Fibroblast of skin of back (primary cell): ENCODE results near the gene EPHA10.

ENCODE experiments used
- DNase-seq: peaks from one replicate; pipeline ENCODE4 v3.0.0-alpha.2; 2013

The EPHA10 gene

GRCh38 chr1:37672136-37672870 lies 92.6 kb downstream of the EPHA10 start:
- no peak for DNase-seq

- no peak for DNase-seq
These were observed 93.7 kb downstream of the EPHA10 start for GRCh38 chr1:37671261-37671660.

- DNase-seq = no peak
These were observed 94.8 kb downstream of the EPHA10 start for GRCh38 chr1:37670133-37670532.

- DNase-seq = no peak
These were observed 97.8 kb downstream of the EPHA10 start for GRCh38 chr1:37667023-37667671.

GRCh38 chr1:37666241-37666867 lies 98.6 kb downstream of the EPHA10 start:
- no peak for DNase-seq
